ENCODE measurements around the gene ATP6V0D1.
A peak's percentile ranks its signal among the peaks of the same experiment; 100 is the strongest.
"Not testable (repeated sequence)": the region's sequence is repeated elsewhere in the genome, so short reads cannot be mapped to it uniquely, and the experiment has no call there.

Gene ATP6V0D1

GRCh38 chr16:67490335-67491096 is 9.6 kb upstream of the ATP6V0D1 start:
- no peaks in the 10 kb centered on the region for H3K9me3 ChIP-seq (ENCODE audit: control insufficient read depth, low read length)
- H3K27me3 ChIP-seq (replicated peaks; ENCODE audit: control insufficient read depth, insufficient read depth, low read length), result no peaks in the 10 kb centered on the region
- H3K4me3 ChIP-seq (ENCODE audit: low read length), result no peak overlapping the region
- H3K4me1 ChIP-seq (ENCODE audit: control insufficient read depth, insufficient read depth, low read length), result peaks cover 34% of the 10 kb centered on the region
- H3K36me3 ChIP-seq (ENCODE audit: control insufficient read depth, insufficient read depth, low read length, severe bottlenecking), result no peaks in the 10 kb centered on the region
- H3K9ac ChIP-seq (ENCODE audit: low read length), result peak overlapping the region; percentile 61
- no peak for DNase-seq (ENCODE audit: low read depth)

GRCh38 chr16:67489401-67490083 is 8.6 kb upstream of the ATP6V0D1 start:
- DNase-seq (ENCODE audit: low read depth), result no peak
- Histone ChIP-seq H3K9ac (ENCODE audit: low read length) (no peak overlapping the region), H3K9me3 (ENCODE audit: control insufficient read depth, low read length) (no peaks in the 10 kb centered on the region), H3K27me3 (replicated peaks; ENCODE audit: control insufficient read depth, insufficient read depth, low read length) (no peaks in the 10 kb centered on the region), H3K4me3 (ENCODE audit: low read length) (no peak overlapping the region), H3K36me3 (ENCODE audit: control insufficient read depth, insufficient read depth, low read length, severe bottlenecking) (no peaks in the 10 kb centered on the region), H3K4me1 (ENCODE audit: control insufficient read depth, insufficient read depth, low read length) (peaks cover 34% of the 10 kb centered on the region)

- not testable (repeated sequence) for H3K36me3 ChIP-seq (ENCODE audit: control insufficient read depth, insufficient read depth, low read length, severe bottlenecking)
These were observed 6.6 kb upstream of the ATP6V0D1 start for GRCh38 chr16:67487561-67487960.

GRCh38 chr16:67486805-67487204 is 5.8 kb upstream of the ATP6V0D1 start:
- no peak for DNase-seq (ENCODE audit: low read depth)
- no peaks in the 10 kb centered on the region for H3K9me3 ChIP-seq (ENCODE audit: control insufficient read depth, low read length)
- peaks cover 53% of the 10 kb centered on the region for H3K4me1 ChIP-seq (ENCODE audit: control insufficient read depth, insufficient read depth, low read length)
- no peaks in the 10 kb centered on the region for H3K36me3 ChIP-seq (ENCODE audit: control insufficient read depth, insufficient read depth, low read length, severe bottlenecking)
- H3K9ac ChIP-seq (ENCODE audit: low read length), result peak overlapping the region; percentile 64
- no peaks in the 10 kb centered on the region for H3K27me3 ChIP-seq (replicated peaks; ENCODE audit: control insufficient read depth, insufficient read depth, low read length)
- no peak overlapping the region for H3K4me3 ChIP-seq (ENCODE audit: low read length)

More at GRCh38 chr16:67487561-67487960, 6.6 kb upstream of the ATP6V0D1 start:
- not testable (repeated sequence) for H3K27me3 ChIP-seq (replicated peaks; ENCODE audit: control insufficient read depth, insufficient read depth, low read length); H3K4me3 ChIP-seq (ENCODE audit: low read length); DNase-seq (ENCODE audit: low read depth); H3K9ac ChIP-seq (ENCODE audit: low read length); H3K9me3 ChIP-seq (ENCODE audit: control insufficient read depth, low read length)
- H3K4me1 ChIP-seq (ENCODE audit: control insufficient read depth, insufficient read depth, low read length), result peaks cover 45% of the 10 kb centered on the region

DNA sequence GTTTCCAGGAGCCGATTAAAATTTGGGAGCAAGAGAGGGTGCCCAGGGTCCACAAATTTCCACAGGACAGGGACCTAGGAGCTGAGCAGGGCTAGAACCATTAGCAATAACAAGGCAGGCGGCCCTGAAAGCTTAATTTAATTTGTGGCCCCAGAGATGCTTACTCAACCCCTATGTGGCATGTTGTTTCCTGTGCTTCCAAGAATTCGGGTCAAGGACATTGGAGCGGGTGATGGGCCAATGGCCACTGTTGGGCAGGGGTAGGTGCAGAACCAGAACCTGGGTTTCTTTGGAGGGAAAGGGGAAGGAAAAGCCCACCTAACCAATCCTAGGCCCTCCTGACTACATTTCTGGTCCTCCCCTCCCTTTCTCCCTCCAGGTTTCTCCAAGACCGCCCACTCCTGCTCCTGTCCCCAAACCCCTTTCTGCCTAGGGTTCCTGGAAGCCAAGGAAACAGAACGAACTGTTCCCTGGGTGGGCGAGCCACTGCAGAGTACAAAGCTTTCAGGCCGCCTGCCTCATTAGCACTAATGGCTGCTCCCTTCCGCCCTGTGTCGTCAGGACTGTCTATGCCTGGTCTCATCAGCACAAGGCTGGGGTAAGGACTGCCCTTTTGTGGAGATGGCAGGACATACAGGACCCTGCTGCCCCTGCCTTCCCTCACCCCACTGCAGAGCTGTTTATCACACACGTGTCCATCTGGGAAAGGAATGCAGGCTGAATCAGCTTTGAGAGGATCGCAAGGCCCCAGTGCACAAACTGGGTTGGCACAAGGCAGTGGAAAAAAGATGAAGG is 3.0 kb upstream of the ATP6V0D1 start:
- H3K4me3 ChIP-seq (ENCODE audit: low read length), result no peak overlapping the region
- H3K36me3 ChIP-seq (ENCODE audit: control insufficient read depth, insufficient read depth, low read length, severe bottlenecking), result no peaks in the 10 kb centered on the region
- H3K27me3 ChIP-seq (replicated peaks; ENCODE audit: control insufficient read depth, insufficient read depth, low read length), result no peaks in the 10 kb centered on the region
- peaks cover 48% of the 10 kb centered on the region for H3K4me1 ChIP-seq (ENCODE audit: control insufficient read depth, insufficient read depth, low read length)
- H3K9ac ChIP-seq (ENCODE audit: low read length), result no peak overlapping the region
- no peak for DNase-seq (ENCODE audit: low read depth)
- H3K9me3 ChIP-seq (ENCODE audit: control insufficient read depth, low read length), result no peaks in the 10 kb centered on the region

DNA sequence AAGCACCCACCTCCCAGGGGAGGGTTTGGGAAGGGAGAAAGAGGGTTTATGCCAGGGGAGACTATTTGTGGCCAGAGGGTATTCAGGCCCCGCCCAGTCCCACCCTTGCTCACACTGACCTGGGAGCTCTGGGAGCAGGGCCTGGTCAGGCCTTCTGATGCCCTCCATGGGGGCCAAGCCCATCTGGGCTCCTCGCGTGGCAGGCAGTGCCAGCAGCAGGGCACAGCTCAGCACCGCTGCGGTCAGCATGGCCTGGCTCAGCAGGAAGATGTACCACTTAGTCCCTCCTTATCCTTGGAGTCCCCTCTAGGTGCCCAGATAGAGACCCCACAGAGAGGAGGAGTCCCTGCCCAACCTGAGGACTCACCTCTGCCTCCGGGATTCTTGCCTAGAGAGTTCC is 2.2 kb upstream of the ATP6V0D1 start, which contains the start of gene AGRP:
Gene AGRP (minus strand): TSS at position 398 of the 400 bp plus-strand sequence. CDS start 149 bp downstream, at position 249.
- Histone ChIP-seq H3K4me3 (ENCODE audit: low read length) (no peak within 1 kb of the TSS), H3K36me3 (ENCODE audit: control insufficient read depth, insufficient read depth, low read length, severe bottlenecking) (no peaks in the 10 kb centered on the region), H3K9ac (ENCODE audit: low read length) (peak within 1 kb of the TSS; percentile 99), H3K9me3 (ENCODE audit: control insufficient read depth, low read length) (no peaks in the 10 kb centered on the region), H3K4me1 (ENCODE audit: control insufficient read depth, insufficient read depth, low read length) (peaks cover 48% of the 10 kb centered on the region), H3K27me3 (replicated peaks; ENCODE audit: control insufficient read depth, insufficient read depth, low read length) (no peaks in the 10 kb centered on the region)
- no peak for DNase-seq (ENCODE audit: low read depth)

DNA sequence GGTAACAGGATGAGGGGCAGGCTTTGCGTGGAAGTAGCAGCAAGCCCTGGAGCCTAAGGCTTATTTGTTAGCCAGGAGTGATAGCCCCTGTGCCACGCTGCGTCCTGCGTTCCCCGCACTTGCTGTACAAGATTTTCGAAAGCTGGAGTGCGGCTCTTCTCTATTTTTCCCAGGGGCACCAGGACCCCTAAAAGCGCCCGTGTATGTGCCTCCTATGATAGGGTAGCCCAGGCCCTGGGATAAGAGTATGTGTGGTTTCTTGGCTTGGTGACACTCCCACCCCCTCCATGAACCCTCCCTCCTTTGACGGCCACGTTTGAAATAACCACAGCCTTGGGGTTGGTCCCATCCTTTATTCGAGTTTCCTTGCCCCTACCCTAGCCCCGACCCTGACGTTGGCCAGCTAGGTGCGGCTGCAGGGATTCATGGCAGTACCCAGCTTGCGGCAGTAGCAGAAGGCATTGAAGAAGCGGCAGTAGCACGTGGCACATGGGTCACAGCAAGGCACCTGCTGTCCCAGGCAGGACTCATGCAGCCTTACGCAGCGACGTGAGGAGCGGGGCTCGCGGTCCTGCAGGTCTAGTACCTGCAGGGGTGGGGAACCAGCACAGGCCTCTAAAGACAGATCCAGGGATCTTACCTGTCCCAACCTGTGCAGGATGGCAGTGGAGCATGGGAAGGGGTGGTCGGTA is 1.4 kb upstream of the ATP6V0D1 start:
- Histone ChIP-seq H3K4me3 (ENCODE audit: low read length) (peak overlapping the region; percentile 100), H3K4me1 (ENCODE audit: control insufficient read depth, insufficient read depth, low read length) (peaks cover 48% of the 10 kb centered on the region), H3K27me3 (replicated peaks; ENCODE audit: control insufficient read depth, insufficient read depth, low read length) (no peaks in the 10 kb centered on the region), H3K36me3 (ENCODE audit: control insufficient read depth, insufficient read depth, low read length, severe bottlenecking) (no peaks in the 10 kb centered on the region), H3K9ac (ENCODE audit: low read length) (peak overlapping the region; percentile 99), H3K9me3 (ENCODE audit: control insufficient read depth, low read length) (no peaks in the 10 kb centered on the region)
- no peak for DNase-seq (ENCODE audit: low read depth)

DNA sequence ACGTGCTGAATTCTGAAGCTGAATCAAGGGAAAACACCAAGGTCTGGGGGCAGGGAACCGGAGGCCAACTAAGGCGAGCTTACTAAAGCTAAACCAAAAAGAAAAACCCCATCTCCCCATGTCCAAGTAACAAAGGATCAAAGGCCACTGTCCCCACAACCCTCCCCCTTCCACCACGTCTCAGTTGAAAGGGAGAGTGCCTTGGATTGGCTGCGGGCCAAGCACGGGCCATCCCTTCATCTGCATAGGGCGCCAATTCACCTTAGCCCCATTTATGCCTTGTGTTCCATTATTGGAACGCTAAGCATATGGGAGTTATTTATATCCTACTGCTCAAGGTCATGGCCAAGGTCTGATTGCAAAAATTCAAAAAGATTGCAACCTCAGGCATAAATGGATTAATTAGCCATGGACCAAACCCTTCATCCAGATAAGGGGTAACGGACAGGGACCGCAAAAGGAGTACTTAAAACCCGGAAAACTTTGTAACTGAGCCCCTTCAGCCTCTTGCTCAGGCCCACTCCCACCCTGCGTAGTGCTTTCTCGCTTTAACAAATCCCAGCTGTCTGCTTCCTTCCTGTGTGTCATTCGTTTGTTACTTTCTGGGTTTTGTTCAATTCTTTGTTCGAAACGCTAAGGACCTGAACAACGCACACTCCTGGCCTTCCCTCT is 740 bp upstream of the ATP6V0D1 start:
- peak overlapping the region; percentile 99 for H3K9ac ChIP-seq (ENCODE audit: low read length)
- H3K4me3 ChIP-seq (ENCODE audit: low read length), result peak overlapping the region; percentile 100
- no peak for DNase-seq (ENCODE audit: low read depth)
- H3K36me3 ChIP-seq (ENCODE audit: control insufficient read depth, insufficient read depth, low read length, severe bottlenecking), result no peaks in the 10 kb centered on the region
- H3K27me3 ChIP-seq (replicated peaks; ENCODE audit: control insufficient read depth, insufficient read depth, low read length), result no peaks in the 10 kb centered on the region
- H3K9me3 ChIP-seq (ENCODE audit: control insufficient read depth, low read length), result no peaks in the 10 kb centered on the region
- H3K4me1 ChIP-seq (ENCODE audit: control insufficient read depth, insufficient read depth, low read length), result peaks cover 42% of the 10 kb centered on the region

DNA sequence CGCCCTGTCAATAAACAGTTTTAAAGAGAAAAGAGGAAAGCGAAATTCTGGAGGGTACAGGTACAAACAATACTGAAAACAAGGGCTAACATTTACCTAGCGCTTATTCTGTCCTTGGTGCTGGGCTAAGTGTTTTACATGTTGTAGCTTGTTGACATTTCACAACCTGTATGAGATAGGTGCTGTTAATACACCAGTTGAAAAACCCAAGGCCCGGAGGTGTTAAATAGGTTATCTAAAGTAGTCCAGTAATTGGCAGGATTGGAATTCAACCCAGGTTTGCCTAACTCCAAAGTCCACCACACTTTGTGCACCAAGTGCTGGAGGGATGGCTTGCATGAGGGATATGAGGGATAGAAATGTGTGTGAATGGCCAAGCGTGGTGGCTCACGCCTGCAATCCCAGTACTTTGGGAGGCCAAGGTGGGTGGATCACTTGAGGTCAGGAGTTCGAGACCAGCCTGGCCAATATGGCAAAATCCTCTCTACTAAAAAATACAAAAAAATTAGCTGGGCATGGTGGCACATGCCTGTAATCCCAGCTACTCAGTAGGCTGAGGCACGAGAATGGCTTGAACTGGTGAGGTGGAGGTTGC is 2.9 kb downstream of the ATP6V0D1 start:
- DNase-seq (ENCODE audit: low read depth), result no peak
- H3K9ac ChIP-seq (ENCODE audit: low read length), result no peak overlapping the region
- H3K4me1 ChIP-seq (ENCODE audit: control insufficient read depth, insufficient read depth, low read length), result peaks cover 47% of the 10 kb centered on the region
- no peaks in the 10 kb centered on the region for H3K9me3 ChIP-seq (ENCODE audit: control insufficient read depth, low read length)
- no peak overlapping the region for H3K4me3 ChIP-seq (ENCODE audit: low read length)
- no peaks in the 10 kb centered on the region for H3K36me3 ChIP-seq (ENCODE audit: control insufficient read depth, insufficient read depth, low read length, severe bottlenecking)
- H3K27me3 ChIP-seq (replicated peaks; ENCODE audit: control insufficient read depth, insufficient read depth, low read length), result no peaks in the 10 kb centered on the region

Measured in adipocyte (in vitro differentiated cells).